SK-N-SH (cell line): Measurements from ENCODE around the gene HYAL2. TPM values are rescaled to one million over a fixed set of nuclear protein-coding genes. Genes with fewer than 3 reads are reported as not detected.

Experiments used
- CTCF ChIA-PET: fragments of 300-600, 350-600 bp; formaldehyde crosslinking; extraction: SDS; loops from one replicate; lab custom pipeline; 2021; lab: Yijun Ruan, JAX
- POLR2A ChIA-PET: fragments of 350-600 bp; sonication (Branson Sonifier 250); formaldehyde crosslinking; extraction: SDS; loops from one replicate; lab custom pipeline; 2020; ENCODE audit warnings: antibody characterized with exemption, inconsistent platforms; lab: Yijun Ruan, JAX
- DNase-seq: peaks from one replicate; pipeline ENCODE4 v3.0.0; 2012
- H2AFZ ChIP-seq: fragments of 200-600 bp; sonication (generic); 2 replicates; pipeline ENCODE4 v1.8.1; 2016; ENCODE audit warnings: antibody characterized with exemption, mild to moderate bottlenecking, low read depth
- H3F3A ChIP-seq: fragments of 200-600 bp; sonication (generic); replicated peaks from 2 replicates; pipeline ENCODE3; 2016; ENCODE audit warnings: antibody characterized with exemption, mild to moderate bottlenecking; ENCODE audit not compliant: insufficient read depth
- H3K27ac ChIP-seq, 2 experiments: fragments of 200-500 bp in 1 of 2; fragments of 200-600 bp in 1 of 2; sonication (Bioruptor generic) in 1 of 2; sonication (generic), shearing (Covaris generic) in 1 of 2; 2 replicates each; pipeline versions ENCODE4 v1.5.1 to v1.6.1; 2014 to 2016; ENCODE audit warnings: low read depth in 2 of 2, inconsistent platforms in 1 of 2, low read length in 1 of 2, mild to moderate bottlenecking in 1 of 2, mixed read lengths in 1 of 2
- H3K27me3 ChIP-seq: fragments of 200-600 bp; sonication (generic), shearing (Covaris generic); 2 replicates; pipeline ENCODE4 v1.6.1; 2016; ENCODE audit warnings: mixed run types; ENCODE audit not compliant: insufficient read depth
- H3K36me3 ChIP-seq, 2 experiments: fragments of 200-500 bp in 1 of 2; fragments of 200-600 bp in 1 of 2; sonication (Bioruptor generic) in 1 of 2; sonication (generic) in 1 of 2; replicated peaks in 1 of 2; 2 replicates each; pipeline versions ENCODE3 to v1.5.1; 2014 to 2016; ENCODE audit warnings: low read length in 1 of 2, mild to moderate bottlenecking in 1 of 2; ENCODE audit not compliant: insufficient read depth in 2 of 2, control insufficient read depth in 1 of 2
- H3K4me1 ChIP-seq, 2 experiments: fragments of 200-500 bp in 1 of 2; fragments of 200-600 bp in 1 of 2; sonication (Bioruptor generic) in 1 of 2; sonication (generic), shearing (Covaris generic) in 1 of 2; 2 replicates each; pipeline versions ENCODE4 v1.5.1 to v1.6.1; 2014 to 2016; ENCODE audit warnings: low read depth in 1 of 2, low read length in 1 of 2, mixed run types in 1 of 2; ENCODE audit not compliant: insufficient read depth in 2 of 2, control insufficient read depth in 1 of 2
- H3K4me2 ChIP-seq: fragments of 200-600 bp; sonication (generic), shearing (Covaris generic); 2 replicates; pipeline ENCODE4 v1.6.1; 2017; ENCODE audit warnings: mixed run types
- H3K4me3 ChIP-seq, 2 experiments: fragments of 200-500 bp in 1 of 2; fragments of 200-600 bp in 1 of 2; sonication (Bioruptor generic) in 1 of 2; sonication (generic), shearing (Covaris generic) in 1 of 2; 2 replicates each; pipeline versions ENCODE4 v1.5.1 to v1.8.1; 2014 to 2016; ENCODE audit warnings: low read depth in 2 of 2, inconsistent platforms in 1 of 2, low read length in 1 of 2, mild to moderate bottlenecking in 1 of 2, mixed read lengths in 1 of 2, moderate library complexity in 1 of 2
- H3K79me2 ChIP-seq: fragments of 200-600 bp; sonication (generic); 2 replicates; pipeline ENCODE4 v1.8.1; 2017; ENCODE audit warnings: mild to moderate bottlenecking; ENCODE audit not compliant: insufficient read depth
- H3K9ac ChIP-seq: fragments of 200-600 bp; sonication (generic); 2 replicates; pipeline ENCODE4 v1.6.1; 2017; ENCODE audit warnings: mixed run types
- H3K9me2 ChIP-seq: fragments of 200-600 bp; sonication (generic); 2 replicates; pipeline ENCODE4 v1.6.1; 2017; ENCODE audit warnings: mixed run types
- H3K9me3 ChIP-seq: fragments of 200-600 bp; sonication (generic); 2 replicates; pipeline ENCODE4 v1.6.1; 2017; ENCODE audit warnings: mixed run types, mild to moderate bottlenecking, moderate library complexity
- H4K20me1 ChIP-seq: fragments of 200-600 bp; sonication (generic); 2 replicates; pipeline ENCODE4 v1.6.1; 2017; ENCODE audit warnings: mild to moderate bottlenecking, mixed run types; ENCODE audit not compliant: insufficient read depth
- FOSL2 ChIP-seq: IDR thresholded peaks from 2 replicates; pipeline ENCODE4 v1.4.0; 2012; ENCODE audit warnings: low read depth, mild to moderate bottlenecking, moderate library complexity, borderline replicate concordance
- FOXJ3 ChIP-seq: sonication (generic); formaldehyde crosslinking; IDR thresholded peaks from 2 replicates; pipeline ENCODE4 v1.5.1; 2020; ENCODE audit warnings: mild to moderate bottlenecking, missing genetic modification reagents
- FOXM1 ChIP-seq: IDR thresholded peaks from 2 replicates; pipeline ENCODE4 v1.4.0; 2012; ENCODE audit warnings: low read depth, mild to moderate bottlenecking
- GATA2 ChIP-seq: sonication (generic); formaldehyde crosslinking; IDR thresholded peaks from 2 replicates; pipeline ENCODE4 v1.5.0; 2020; ENCODE audit warnings: mild to moderate bottlenecking, missing genetic modification reagents
- MEF2A ChIP-seq: IDR thresholded peaks from 2 replicates; pipeline ENCODE4 v1.4.0; 2012; ENCODE audit warnings: low read depth, borderline replicate concordance
- NFIC ChIP-seq: IDR thresholded peaks from 2 replicates; pipeline ENCODE4 v1.4.0; 2012; ENCODE audit warnings: borderline replicate concordance
- RCOR1 ChIP-seq: fragments of 150-350 bp; IDR thresholded peaks from 2 replicates; pipeline ENCODE4 v1.6.1; 2017; ENCODE audit warnings: antibody characterized with exemption, low read length
- SIN3A ChIP-seq: IDR thresholded peaks from 2 replicates; pipeline ENCODE4 v1.6.1; 2012; ENCODE audit warnings: low read depth, mild to moderate bottlenecking, low read length, moderate library complexity, borderline replicate concordance
- USF1 ChIP-seq: IDR thresholded peaks from 2 replicates; pipeline ENCODE4 v1.4.0; 2012; ENCODE audit warnings: low read depth, borderline replicate concordance
- WGBS: methylation state at CpG from one replicate; pipeline ENCODE4 v1.1.6; 2017; ENCODE audit warnings: low lambda C conversion rate; 5-methylcytosine and 5-hydroxymethylcytosine counted together
- polyA plus RNA-seq, 3 experiments: library from polyadenylated mRNA; depleted of rRNA; stranded (reverse); fragments of >200 nt; gene quantifications; 2 replicates each; pipeline ENCODE4 v1.2.3, GENCODE V29; 2012

The HYAL2 gene
- 135 and 151 TPM in 2 replicates for polyA plus RNA-seq (2012; rRNA removed)
- 57.1 and 110 TPM in 2 replicates for polyA plus RNA-seq (2012; cell fraction: cytosol; rRNA removed)
- polyA plus RNA-seq (2012; cell fraction: nucleus; rRNA removed) = 55.5 and 73.1 TPM in 2 replicates

- H3K4me3 ChIP-seq = peak within 1 kb of the TSS; percentile 92 to 94
- peaks cover 8 to 44% of the 10 kb centered on the region in 2 experiments for H3K36me3 ChIP-seq
- peaks cover 0 to 49% of the 10 kb centered on the region in 2 experiments; a peak in 2 of 4 replicates for H3K4me1 ChIP-seq
- POLR2A ChIA-PET = interaction anchor here (1.5 to 1.6 kb wide), 2 partner anchors 12 to 15 kb away, joined by 3 to 4 read pairs; no protein-coding TSS in a partner anchor
- peak within 1 kb of the TSS; percentile 80 for H3K4me2 ChIP-seq
- H4K20me1 ChIP-seq = no peaks in the 10 kb centered on the region
- no peak for TF ChIP-seq GATA2 (CRISPR knock-in tag)
- no peak for TF ChIP-seq FOXM1
- no peak for TF ChIP-seq USF1
- peak within 1 kb of the TSS; percentile 92 to 94 for H3K27ac ChIP-seq
- DNase-seq = no peak
- peak within 1 kb of the TSS; percentile 94 for H2AFZ ChIP-seq
- H3K27me3 ChIP-seq = no peaks in the 10 kb centered on the region
- H3K9ac ChIP-seq = peak within 1 kb of the TSS; percentile 93
- no peaks in the 10 kb centered on the region for H3K9me2 ChIP-seq
- WGBS = 95% methylated on average over 24 of the region's 31 CpGs
- peaks cover 52% of the 10 kb centered on the region for H3K79me2 ChIP-seq
- peaks cover 10% of the 10 kb centered on the region for H3F3A ChIP-seq
- CTCF ChIA-PET = interaction anchor here (0.7 to 6.0 kb wide), 11 partner anchors 13 to 130 kb away, joined by 3 to 60 read pairs (median 3); partner anchors contain the start of genes HYAL1, HYAL3, IFRD2 and NAA80
- no peaks in the 10 kb centered on the region for H3K9me3 ChIP-seq
Measured at GRCh38 chr3:50322386-50323091, at the start of gene HYAL2. HYAL2 (minus strand) TSS chr3:50322745; CDS start chr3:50320489, 2,256 bp downstream.

GRCh38 chr3:50371133-50371685 lies 48.7 kb upstream of the HYAL2 start:
- Histone ChIP-seq H3K4me1 (peaks cover 0 to 84% of the 10 kb centered on the region in 2 experiments; a peak in 2 of 4 replicates), H3K79me2 (no peaks in the 10 kb centered on the region), H3K4me3 (no peak overlapping the region), H3F3A (no peaks in the 10 kb centered on the region), H3K9ac (no peak overlapping the region), H3K27ac (peak overlapping the region in 1 of 2 experiments; percentile 56; a peak in 2 of 4 replicates), H3K27me3 (no peaks in the 10 kb centered on the region), H3K9me2 (no peaks in the 10 kb centered on the region), H3K4me2 (no peak overlapping the region), H2AFZ (no peak overlapping the region), H3K36me3 (no peaks in the 10 kb centered on the region), H4K20me1 (no peaks in the 10 kb centered on the region), H3K9me3 (no peaks in the 10 kb centered on the region)
- 50% methylated on average over 1 of the region's 3 CpGs for WGBS
- TF ChIP-seq MEF2A = no peak
- TF ChIP-seq FOXJ3 = no peak
- no peak for TF ChIP-seq NFIC
- TF ChIP-seq FOSL2 = no peak
- TF ChIP-seq RCOR1 = no peak
- TF ChIP-seq SIN3A = no peak
- CTCF ChIA-PET = interaction anchor here (0.6 to 5.8 kb wide), 32 partner anchors 8 to 245 kb away, joined by 3 to 70 read pairs (median 4); partner anchors contain the start of genes HYAL3, MAPKAPK3, NAA80 and TUSC2
- POLR2A ChIA-PET = interaction anchor here (1.0 to 4.6 kb wide), 6 partner anchors 9 to 23 kb away, joined by 3 to 28 read pairs (median 6); partner anchors contain the start of genes CYB561D2, NPRL2 and TMEM115
- DNase-seq = no peak
